ENCODE data around the gene PTPRZ1. TPM values are rescaled to one million over a fixed set of nuclear protein-coding genes. Genes with fewer than 3 reads are reported as not detected.

PTPRZ1 gene
- total and polyA plus RNA-seq, 2 of the 8 experiments (the other 6 are each of a cell fraction or from before 2014, with no cell fraction given) = 112 to 135 TPM

DNA sequence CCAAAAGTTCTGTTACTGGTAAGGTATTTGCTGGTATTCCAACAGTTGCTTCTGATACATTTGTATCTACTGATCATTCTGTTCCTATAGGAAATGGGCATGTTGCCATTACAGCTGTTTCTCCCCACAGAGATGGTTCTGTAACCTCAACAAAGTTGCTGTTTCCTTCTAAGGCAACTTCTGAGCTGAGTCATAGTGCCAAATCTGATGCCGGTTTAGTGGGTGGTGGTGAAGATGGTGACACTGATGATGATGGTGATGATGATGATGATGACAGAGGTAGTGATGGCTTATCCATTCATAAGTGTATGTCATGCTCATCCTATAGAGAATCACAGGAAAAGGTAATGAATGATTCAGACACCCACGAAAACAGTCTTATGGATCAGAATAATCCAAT lies 140.1 kb downstream of the PTPRZ1 start (continued):
- TF ChIP-seq CBX5 (IDR thresholded peaks at IDR 0.05; ENCODE audit: low read depth, low read length) (no peak), EGR1 (IDR thresholded peaks at IDR 0.05; ENCODE audit: borderline replicate concordance, low read depth, low read length) (no peak), CEBPB (IDR thresholded peaks at IDR 0.05; ENCODE audit: low read depth, low read length) (no peak)

Data from H1 (cell line).